H1 (cell line): Measurements from ENCODE around the gene TMEM222. TPM values are rescaled to one million over a fixed set of nuclear protein-coding genes. Genes with fewer than 3 reads are reported as not detected.

Source experiments
- polyA plus RNA-seq, 7 experiments: library from polyadenylated mRNA; depleted of rRNA in 3 of 7; stranded (reverse) in 5 of 7; unstranded in 2 of 7; fragments of >200 nt in 5 of 7; fragments of 200-250 nt in 2 of 7; gene quantifications; 1 replicate in 5 of 7; 2 replicates in 1 of 7; 4 replicates in 1 of 7; pipeline versions ENCODE4 v1.2.1 to v1.2.3, GENCODE V29; 2011 to 2013; ENCODE audit warnings: missing spikeins in 2 of 7, mixed read lengths in 2 of 7
- small RNA-seq: library from polyadenylated mRNA; stranded (forward); fragments of <200 nt; extraction: miRNeasy Mini kit (QIAGEN cat#:217004); gene quantifications from one replicate; pipeline ENCODE3, GENCODE V24; 2013; ENCODE audit not compliant: insufficient read depth
- total RNA-seq: library from RNA; stranded (reverse); fragmentation: NEBNext Ultra II Directional; extraction: Animal tissue kit (Norgen Biotek cat#: 25700); gene quantifications from 2 replicates; pipeline ENCODE4 v1.2.1, GENCODE V29; 2021

TMEM222 gene
- total and polyA plus RNA-seq, 2 of the 8 experiments (the other 6 are each of a cell fraction or from before 2014, with no cell fraction given) = 27.0 to 51.8 TPM

Small RNA genes within 50 kb of the gene (small RNA-seq; reads per million reads assigned to genes)
- gene RNU6-48P = not detected

Other genes with a start within 250 kb of the TMEM222 start
- gene SLC9A1, start 167.0 kb upstream of the TMEM222 start, total RNA-seq = 25.1 and 25.5 TPM in 2 replicates
- gene SLC9A1, start 167.0 kb upstream of the TMEM222 start, polyA plus RNA-seq (2011; rRNA removed) = 11.3 and 17.3 TPM in 2 replicates
- 17.5 and 18.7 TPM in 2 replicates for gene WDTC1, start 87.5 kb upstream of the TMEM222 start, total RNA-seq
- gene WDTC1, start 87.5 kb upstream of the TMEM222 start, polyA plus RNA-seq (2011; rRNA removed) = 7.5 and 11.7 TPM in 2 replicates
- gene SYTL1, start 19.9 kb downstream of the TMEM222 start, total RNA-seq = 6.4 and 8.8 TPM in 2 replicates
- gene SYTL1, start 19.9 kb downstream of the TMEM222 start, polyA plus RNA-seq (2011; rRNA removed) = 19.5 and 33.8 TPM in 2 replicates
- gene MAP3K6, start 44.8 kb downstream of the TMEM222 start, total RNA-seq = 7.6 and 11.2 TPM in 2 replicates
- gene MAP3K6, start 44.8 kb downstream of the TMEM222 start, polyA plus RNA-seq (2011; rRNA removed) = 7.4 and 10.3 TPM in 2 replicates
- 0.30 TPM in 1 of 2 replicates, not detected in the other for gene FCN3, start 52.7 kb downstream of the TMEM222 start, total RNA-seq
- gene FCN3, start 52.7 kb downstream of the TMEM222 start, polyA plus RNA-seq (2011; rRNA removed) = 0.35 and 0.57 TPM in 2 replicates
- 3.3 and 3.8 TPM in 2 replicates for gene CD164L2, start 61.2 kb downstream of the TMEM222 start, total RNA-seq
- 3.3 and 5.5 TPM in 2 replicates for gene CD164L2, start 61.2 kb downstream of the TMEM222 start, polyA plus RNA-seq (2011; rRNA removed)
- gene GPR3, start 70.5 kb downstream of the TMEM222 start, total RNA-seq = 9.4 and 9.9 TPM in 2 replicates
- gene GPR3, start 70.5 kb downstream of the TMEM222 start, polyA plus RNA-seq (2011; rRNA removed) = 26.5 and 34.9 TPM in 2 replicates
- gene WASF2, start 168.0 kb downstream of the TMEM222 start, total RNA-seq = 78.9 and 86.6 TPM in 2 replicates
- 32.1 and 44.3 TPM in 2 replicates for gene WASF2, start 168.0 kb downstream of the TMEM222 start, polyA plus RNA-seq (2011; rRNA removed)